Measurements from ENCODE around the gene HAGHL. TPM values are rescaled to one million over a fixed set of nuclear protein-coding genes. Genes with fewer than 3 reads are reported as not detected.
"Not testable (repeated sequence)": the region's sequence is repeated elsewhere in the genome, so short reads cannot be mapped to it uniquely, and the experiment has no call there.

HAGHL gene
- polyA plus RNA-seq, 2 donors: 1.6 to 3.4 TPM

- Histone ChIP-seq H3K4me1 (ENCODE audit: control insufficient read depth in 2 of 2, insufficient read depth in 2 of 2, low read length in 1 of 2) (peaks cover 0 to 5% of the 10 kb centered on the region in 2 donors), H3K27ac (ENCODE audit: low read depth in 2 of 2, low read length in 1 of 2) (no peak overlapping the region), H3K9me3 (ENCODE audit: control insufficient read depth in 2 of 2, insufficient read depth in 1 of 2, low read depth in 1 of 2, low read length in 1 of 2) (no peaks in the 10 kb centered on the region), H3K36me3 (ENCODE audit: control insufficient read depth in 2 of 2, insufficient read depth in 2 of 2, low read length in 1 of 2) (no peaks in the 10 kb centered on the region), H3K4me3 (ENCODE audit: low read depth in 1 of 2, low read length in 2 of 2) (no peak overlapping the region), H3K27me3 (ENCODE audit: control insufficient read depth in 1 of 2, insufficient read depth in 2 of 2, low read length in 2 of 2) (peaks cover 0 to 3% of the 10 kb centered on the region in 2 donors)
- WGBS, 2 donors: 30 to 31% methylated on average over 10 of the region's 10 CpGs
These were observed 25.1 kb downstream of the HAGHL start for GRCh38 chr16:752007-752312.

- 80 to 85% methylated on average over 11 of the region's 11 CpGs for WGBS, 2 donors
- H3K9me3 ChIP-seq (ENCODE audit: control insufficient read depth in 2 of 2, insufficient read depth in 1 of 2, low read depth in 1 of 2, low read length in 1 of 2); H3K4me1 ChIP-seq (ENCODE audit: control insufficient read depth in 2 of 2, insufficient read depth in 2 of 2, low read length in 1 of 2); H3K4me3 ChIP-seq (ENCODE audit: low read depth in 1 of 2, low read length in 2 of 2); H3K36me3 ChIP-seq (ENCODE audit: control insufficient read depth in 2 of 2, insufficient read depth in 2 of 2, low read length in 1 of 2); H3K27me3 ChIP-seq (ENCODE audit: control insufficient read depth in 1 of 2, insufficient read depth in 2 of 2, low read length in 2 of 2); H3K27ac ChIP-seq (ENCODE audit: low read depth in 2 of 2, low read length in 1 of 2): not testable (repeated sequence)
These were observed 27.3 kb downstream of the HAGHL start for GRCh38 chr16:754121-754607.

- Histone ChIP-seq H3K27ac (ENCODE audit: low read depth in 2 of 2, low read length in 1 of 2) (no peak overlapping the region), H3K4me3 (ENCODE audit: low read depth in 1 of 2, low read length in 2 of 2) (no peak overlapping the region), H3K4me1 (ENCODE audit: control insufficient read depth in 2 of 2, insufficient read depth in 2 of 2, low read length in 1 of 2) (peaks cover 0 to 5% of the 10 kb centered on the region in 2 donors), H3K9me3 (ENCODE audit: control insufficient read depth in 2 of 2, insufficient read depth in 1 of 2, low read depth in 1 of 2, low read length in 1 of 2) (no peaks in the 10 kb centered on the region), H3K36me3 (ENCODE audit: control insufficient read depth in 2 of 2, insufficient read depth in 2 of 2, low read length in 1 of 2) (no peaks in the 10 kb centered on the region), H3K27me3 (ENCODE audit: control insufficient read depth in 1 of 2, insufficient read depth in 2 of 2, low read length in 2 of 2) (peaks cover 0 to 3% of the 10 kb centered on the region in 2 donors)
- whole genome bisulfite sequencing, 2 donors: 37 to 39% methylated on average over 11 of the region's 11 CpGs
These were observed 27.8 kb downstream of the HAGHL start for GRCh38 chr16:754656-755055.

GRCh38 chr16:756428-756827 lies 29.5 kb downstream of the HAGHL start:
- Histone ChIP-seq H3K4me3 (ENCODE audit: low read depth in 1 of 2, low read length in 2 of 2) (no peak overlapping the region), H3K36me3 (ENCODE audit: control insufficient read depth in 2 of 2, insufficient read depth in 2 of 2, low read length in 1 of 2) (no peaks in the 10 kb centered on the region), H3K9me3 (ENCODE audit: control insufficient read depth in 2 of 2, insufficient read depth in 1 of 2, low read depth in 1 of 2, low read length in 1 of 2) (no peaks in the 10 kb centered on the region), H3K4me1 (ENCODE audit: control insufficient read depth in 2 of 2, insufficient read depth in 2 of 2, low read length in 1 of 2) (peaks cover 0 to 9% of the 10 kb centered on the region in 2 donors), H3K27me3 (ENCODE audit: control insufficient read depth in 1 of 2, insufficient read depth in 2 of 2, low read length in 2 of 2) (peaks cover 0 to 3% of the 10 kb centered on the region in 2 donors), H3K27ac (ENCODE audit: low read depth in 2 of 2, low read length in 1 of 2) (no peak overlapping the region)
- WGBS, 2 donors: 87 to 92% methylated on average over 5 of the region's 5 CpGs

GRCh38 chr16:759110-759910 lies 32.4 kb downstream of the HAGHL start:
- Histone ChIP-seq H3K4me3 (ENCODE audit: low read depth in 1 of 2, low read length in 2 of 2) (no peak overlapping the region), H3K4me1 (ENCODE audit: control insufficient read depth in 2 of 2, insufficient read depth in 2 of 2, low read length in 1 of 2) (peaks cover 0 to 5% of the 10 kb centered on the region in 2 donors), H3K27ac (ENCODE audit: low read depth in 2 of 2, low read length in 1 of 2) (peak overlapping the region; percentile 50 to 59), H3K27me3 (ENCODE audit: control insufficient read depth in 1 of 2, insufficient read depth in 2 of 2, low read length in 2 of 2) (no peaks in the 10 kb centered on the region), H3K9me3 (ENCODE audit: control insufficient read depth in 2 of 2, insufficient read depth in 1 of 2, low read depth in 1 of 2, low read length in 1 of 2) (no peaks in the 10 kb centered on the region), H3K36me3 (ENCODE audit: control insufficient read depth in 2 of 2, insufficient read depth in 2 of 2, low read length in 1 of 2) (no peaks in the 10 kb centered on the region)
- 68 to 70% methylated on average over 34 of the region's 34 CpGs for WGBS, 2 donors

- Histone ChIP-seq H3K27me3 (ENCODE audit: control insufficient read depth in 1 of 2, insufficient read depth in 2 of 2, low read length in 2 of 2) (no peaks in the 10 kb centered on the region), H3K27ac (ENCODE audit: low read depth in 2 of 2, low read length in 1 of 2) (peak overlapping the region; percentile 50 to 59), H3K9me3 (ENCODE audit: control insufficient read depth in 2 of 2, insufficient read depth in 1 of 2, low read depth in 1 of 2, low read length in 1 of 2) (no peaks in the 10 kb centered on the region), H3K4me1 (ENCODE audit: control insufficient read depth in 2 of 2, insufficient read depth in 2 of 2, low read length in 1 of 2) (peaks cover 0 to 5% of the 10 kb centered on the region in 2 donors), H3K4me3 (ENCODE audit: low read depth in 1 of 2, low read length in 2 of 2) (no peak overlapping the region), H3K36me3 (ENCODE audit: control insufficient read depth in 2 of 2, insufficient read depth in 2 of 2, low read length in 1 of 2) (no peaks in the 10 kb centered on the region)
- 41 to 58% methylated on average over 15 of the region's 15 CpGs for WGBS, 2 donors
These were observed 33.2 kb downstream of the HAGHL start for GRCh38 chr16:760065-760464.

- peak within 1 kb of the TSS; percentile 50 to 59 for H3K27ac ChIP-seq (ENCODE audit: low read depth in 2 of 2, low read length in 1 of 2)
- no peaks in the 10 kb centered on the region for H3K27me3 ChIP-seq (ENCODE audit: control insufficient read depth in 1 of 2, insufficient read depth in 2 of 2, low read length in 2 of 2)
These were observed 33.8 kb downstream of the HAGHL start, which contains the start of gene MSLN for GRCh38 chr16:760545-761343. TSS of gene MSLN (plus strand) at chr16:760734. CDS start at chr16:762681, 1,947 bp downstream.

GRCh38 chr16:761625-762513 lies 35.0 kb downstream of the HAGHL start:
- H3K27ac ChIP-seq (ENCODE audit: low read depth in 2 of 2, low read length in 1 of 2): no peak overlapping the region
- H3K4me3 ChIP-seq (ENCODE audit: low read depth in 1 of 2, low read length in 2 of 2): no peak overlapping the region
- H3K27me3 ChIP-seq (ENCODE audit: control insufficient read depth in 1 of 2, insufficient read depth in 2 of 2, low read length in 2 of 2): no peaks in the 10 kb centered on the region
- no peaks in the 10 kb centered on the region for H3K36me3 ChIP-seq (ENCODE audit: control insufficient read depth in 2 of 2, insufficient read depth in 2 of 2, low read length in 1 of 2)
- H3K4me1 ChIP-seq (ENCODE audit: control insufficient read depth in 2 of 2, insufficient read depth in 2 of 2, low read length in 1 of 2): peaks cover 0 to 5% of the 10 kb centered on the region in 2 donors
- WGBS, 2 donors: 51 to 57% methylated on average over 22 of the region's 22 CpGs
- H3K9me3 ChIP-seq (ENCODE audit: control insufficient read depth in 2 of 2, insufficient read depth in 1 of 2, low read depth in 1 of 2, low read length in 1 of 2): no peaks in the 10 kb centered on the region

More at GRCh38 chr16:760545-761343, 33.8 kb downstream of the HAGHL start, which contains the start of gene MSLN:
- no peaks in the 10 kb centered on the region for H3K36me3 ChIP-seq (ENCODE audit: control insufficient read depth in 2 of 2, insufficient read depth in 2 of 2, low read length in 1 of 2)
- no peak within 1 kb of the TSS for H3K4me3 ChIP-seq (ENCODE audit: low read depth in 1 of 2, low read length in 2 of 2)
- H3K4me1 ChIP-seq (ENCODE audit: control insufficient read depth in 2 of 2, insufficient read depth in 2 of 2, low read length in 1 of 2): peaks cover 0 to 5% of the 10 kb centered on the region in 2 donors
- 60 to 66% methylated on average over 34 to 37 of the region's 37 CpGs for WGBS, 2 donors
- no peaks in the 10 kb centered on the region for H3K9me3 ChIP-seq (ENCODE audit: control insufficient read depth in 2 of 2, insufficient read depth in 1 of 2, low read depth in 1 of 2, low read length in 1 of 2)
